Keratinocyte (primary cell): Measurements from ENCODE around the gene PPM1M. TPM values are rescaled to one million over a fixed set of nuclear protein-coding genes. Genes with fewer than 3 reads are reported as not detected.

Source experiments
- DNase-seq: peaks from one replicate; pipeline ENCODE4 v3.0.0-alpha.2; 2011; ENCODE audit warnings: low read depth, missing footprints, low spot score
- FAIRE-seq: peaks from 2 replicates; lab custom pipeline; 2011; peaks lifted over from hg19 to GRCh38; lab: Jason Lieb, UNC
- H2AFZ ChIP-seq: 2 replicates; pipeline ENCODE4 v1.6.0; 2012; ENCODE audit warnings: low read length, control low read depth, inconsistent platforms; ENCODE audit not compliant: control insufficient read depth
- H3K27ac ChIP-seq: 2 replicates; pipeline ENCODE4 v1.5.1; 2011; ENCODE audit warnings: low read length; ENCODE audit not compliant: control insufficient read depth, insufficient read depth
- H3K27me3 ChIP-seq: 3 replicates; pipeline ENCODE4 v1.6.0; 2011; ENCODE audit warnings: low read length; ENCODE audit not compliant: control insufficient read depth, insufficient read depth; ENCODE audit errors: extremely low read depth
- H3K36me3 ChIP-seq, 2 experiments: 2 replicates in 1 of 2; 3 replicates in 1 of 2; pipeline ENCODE4 v1.5.1; 2011; ENCODE audit warnings: low read length in 2 of 2, mild to moderate bottlenecking in 1 of 2; ENCODE audit not compliant: control insufficient read depth in 2 of 2, insufficient read depth in 2 of 2; ENCODE audit errors: extremely low read depth in 1 of 2
- H3K4me1 ChIP-seq: 3 replicates; pipeline ENCODE4 v1.5.1; 2011; ENCODE audit warnings: low read length; ENCODE audit not compliant: control insufficient read depth, insufficient read depth; ENCODE audit errors: extremely low read depth
- H3K4me2 ChIP-seq: 3 replicates; pipeline ENCODE4 v1.6.0; 2011; ENCODE audit warnings: low read depth, low read length; ENCODE audit not compliant: control insufficient read depth, insufficient read depth; ENCODE audit errors: extremely low read depth
- H3K4me3 ChIP-seq, 3 experiments: fragments of 200-600 bp in 1 of 3; sonication (generic) in 1 of 3; 2 replicates in 2 of 3; 3 replicates in 1 of 3; pipeline ENCODE4 v1.5.1; 2011 to 2016; ENCODE audit warnings: low read length in 3 of 3, mild to moderate bottlenecking in 3 of 3, control low read depth in 2 of 3, inconsistent platforms in 1 of 3, low read depth in 1 of 3, mixed read lengths in 1 of 3, mixed run types in 1 of 3, moderate library complexity in 1 of 3; ENCODE audit not compliant: control insufficient read depth in 2 of 3, insufficient read depth in 2 of 3; ENCODE audit errors: extremely low read depth in 1 of 3
- H3K79me2 ChIP-seq: 2 replicates; pipeline ENCODE4 v1.6.0; 2012; ENCODE audit warnings: low read length; ENCODE audit not compliant: control insufficient read depth, insufficient read depth
- H3K9ac ChIP-seq: 3 replicates; pipeline ENCODE4 v1.6.0; 2011; ENCODE audit warnings: low read length; ENCODE audit not compliant: control insufficient read depth, insufficient read depth; ENCODE audit errors: extremely low read depth
- H3K9me1 ChIP-seq: 3 replicates; pipeline ENCODE4 v1.6.0; 2011; ENCODE audit warnings: low read length; ENCODE audit not compliant: control insufficient read depth, insufficient read depth; ENCODE audit errors: extremely low read depth
- H3K9me3 ChIP-seq: 2 replicates; pipeline ENCODE4 v1.5.1; 2012; ENCODE audit warnings: low read depth, low read length; ENCODE audit not compliant: control insufficient read depth
- H4K20me1 ChIP-seq: 3 replicates; pipeline ENCODE4 v1.6.0; 2011; ENCODE audit warnings: low read length; ENCODE audit not compliant: control insufficient read depth, insufficient read depth; ENCODE audit errors: extremely low read depth
- EZH2 ChIP-seq: IDR thresholded peaks from one replicate; pipeline ENCODE4 v1.6.1; 2012; ENCODE audit warnings: inconsistent platforms, mild to moderate bottlenecking, low read length, moderate library complexity
- dilution Hi-C: fragments of 300-500 bp; cut with MboI; formaldehyde crosslinking; loops from one replicate; pipeline ENCODE4 v1.7.0; 2020; ENCODE audit warnings: low sequenced_read_pairs; ENCODE audit not compliant: extremely low pct_ligation_motif_present
- polyA plus RNA-seq, 5 experiments: library from polyadenylated mRNA; depleted of rRNA in 3 of 5; stranded (reverse) in 3 of 5; stranded (forward) in 1 of 5; unstranded in 1 of 5; fragments of >200 nt; gene quantifications; 1 replicate in 1 of 5; 2 replicates in 3 of 5; 3 replicates in 1 of 5; pipeline versions ENCODE4 v1.2.1 to v1.2.3, GENCODE V29; 2011 to 2012; ENCODE audit warnings: missing spikeins in 2 of 5, low read depth in 1 of 5, low replicate concordance in 1 of 5
- TF ChIP-seq, protein P1 (sequence below), 3 experiments: IDR thresholded peaks in 1 of 3; conservative IDR thresholded peaks in 1 of 3; optimal IDR thresholded peaks in 1 of 3; 2 replicates in 2 of 3; 3 replicates in 1 of 3; pipeline versions ENCODE3 to v1.5.1; 2011; ENCODE audit warnings: low read length in 3 of 3, mild to moderate bottlenecking in 3 of 3, moderate library complexity in 2 of 3, control low read depth in 1 of 3, inconsistent platforms in 1 of 3; ENCODE audit not compliant: insufficient read depth in 2 of 3; ENCODE audit errors: extremely low read depth in 1 of 3

The PPM1M gene
- polyA plus RNA-seq, 1 donor (not counting 4 experiments of a cell fraction or from before 2014, with no cell fraction given): 6.4 TPM

DNA sequence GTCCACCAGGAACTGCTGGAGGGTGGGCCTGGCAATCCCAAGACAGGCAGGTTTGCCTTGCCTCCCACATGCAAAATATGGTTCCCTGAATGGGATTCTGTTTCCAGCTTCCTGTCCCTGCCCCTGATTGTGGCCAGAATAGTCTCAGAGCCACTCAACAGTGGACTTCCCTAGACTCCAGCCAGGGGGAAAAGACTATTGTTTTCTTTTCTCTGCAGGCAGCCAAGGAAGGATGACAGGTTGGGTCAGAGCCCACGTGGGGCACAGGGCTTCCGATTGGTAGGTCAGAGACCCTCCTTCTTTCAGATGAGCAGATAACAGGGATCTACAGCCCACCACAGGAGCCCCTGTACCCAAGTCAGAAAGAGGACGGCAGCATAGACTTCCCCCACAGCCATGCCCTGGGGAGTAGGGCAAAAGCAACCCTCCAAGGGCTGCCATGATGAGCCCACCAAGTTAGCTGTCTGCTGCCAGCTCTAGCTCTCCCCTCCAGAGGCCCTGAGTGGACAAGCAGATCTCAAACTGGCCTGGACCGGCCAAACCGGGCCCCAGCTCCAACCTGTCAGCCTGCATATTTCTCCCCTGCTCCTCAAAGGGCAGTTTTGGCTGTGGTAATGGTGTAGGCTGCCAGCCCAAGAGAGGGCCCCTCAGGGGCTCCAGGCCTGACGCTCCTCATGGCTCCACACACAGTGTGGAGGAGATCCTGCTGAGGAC is 26.5 kb upstream of the PPM1M start:
- H3K4me1 ChIP-seq: peaks cover 22% of the 10 kb centered on the region
- no peak overlapping the region for H3K9ac ChIP-seq
- no peak for DNase-seq
- peaks cover 0 to 13% of the 10 kb centered on the region in 2 experiments for H3K36me3 ChIP-seq
- no peaks in the 10 kb centered on the region for H4K20me1 ChIP-seq
- H3K9me3 ChIP-seq: no peaks in the 10 kb centered on the region
- dilution Hi-C loops: no loop called here
- H3K4me3 ChIP-seq: no peak overlapping the region
- H3K27me3 ChIP-seq: no peaks in the 10 kb centered on the region
- no peak overlapping the region for H3K27ac ChIP-seq
- H3K79me2 ChIP-seq: no peaks in the 10 kb centered on the region
- H2AFZ ChIP-seq: no peak overlapping the region
- TF ChIP-seq EZH2: no peak
- TF ChIP-seq, protein P1, sequence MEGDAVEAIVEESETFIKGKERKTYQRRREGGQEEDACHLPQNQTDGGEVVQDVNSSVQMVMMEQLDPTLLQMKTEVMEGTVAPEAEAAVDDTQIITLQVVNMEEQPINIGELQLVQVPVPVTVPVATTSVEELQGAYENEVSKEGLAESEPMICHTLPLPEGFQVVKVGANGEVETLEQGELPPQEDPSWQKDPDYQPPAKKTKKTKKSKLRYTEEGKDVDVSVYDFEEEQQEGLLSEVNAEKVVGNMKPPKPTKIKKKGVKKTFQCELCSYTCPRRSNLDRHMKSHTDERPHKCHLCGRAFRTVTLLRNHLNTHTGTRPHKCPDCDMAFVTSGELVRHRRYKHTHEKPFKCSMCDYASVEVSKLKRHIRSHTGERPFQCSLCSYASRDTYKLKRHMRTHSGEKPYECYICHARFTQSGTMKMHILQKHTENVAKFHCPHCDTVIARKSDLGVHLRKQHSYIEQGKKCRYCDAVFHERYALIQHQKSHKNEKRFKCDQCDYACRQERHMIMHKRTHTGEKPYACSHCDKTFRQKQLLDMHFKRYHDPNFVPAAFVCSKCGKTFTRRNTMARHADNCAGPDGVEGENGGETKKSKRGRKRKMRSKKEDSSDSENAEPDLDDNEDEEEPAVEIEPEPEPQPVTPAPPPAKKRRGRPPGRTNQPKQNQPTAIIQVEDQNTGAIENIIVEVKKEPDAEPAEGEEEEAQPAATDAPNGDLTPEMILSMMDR (optimal IDR thresholded peaks at IDR 0.05 in 1 of 3, IDR thresholded peaks at IDR 0.05 in 1 of 3, conservative IDR thresholded peaks at IDR 0.05 in 1 of 3; ENCODE audit: extremely low read depth in 1 of 3, insufficient read depth in 2 of 3, low read length in 3 of 3): no peak
- no peak overlapping the region for H3K4me2 ChIP-seq
- peaks cover 5% of the 10 kb centered on the region for H3K9me1 ChIP-seq
- FAIRE-seq: no peak

DNA sequence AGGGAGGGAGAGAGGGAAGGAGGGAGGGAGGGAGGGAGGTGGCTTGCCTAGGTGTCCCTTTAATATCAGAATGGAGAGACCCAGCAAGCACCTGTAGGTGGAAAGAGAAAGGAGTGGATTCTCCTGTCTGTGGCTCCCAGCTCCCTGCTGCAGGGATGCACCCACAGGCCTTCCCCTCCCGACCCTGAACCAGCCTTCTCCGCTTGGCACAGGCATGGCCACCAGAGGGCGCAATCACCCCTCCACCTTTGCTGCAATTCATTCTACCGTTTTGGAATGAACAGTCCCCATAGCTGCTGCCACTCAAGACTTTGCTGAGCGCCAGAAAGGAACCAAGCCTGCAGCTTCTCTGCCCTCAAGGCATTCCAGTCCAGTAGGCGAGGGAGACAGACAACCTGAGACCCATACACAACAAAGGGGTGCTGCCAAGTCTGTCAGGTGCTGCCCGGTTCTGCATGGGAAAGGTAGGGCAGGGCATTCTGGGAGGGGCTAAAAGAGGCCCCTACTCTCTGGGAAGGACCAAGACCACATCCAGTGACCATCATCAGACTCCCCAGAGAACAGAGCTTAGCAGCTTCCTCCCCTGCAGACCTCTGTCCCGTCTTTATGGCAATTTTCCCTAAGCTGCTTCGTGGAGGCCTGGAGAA is 25.1 kb upstream of the PPM1M start:
- no peak for DNase-seq
- no peak for TF ChIP-seq EZH2
- TF ChIP-seq, protein P1 (optimal IDR thresholded peaks at IDR 0.05 in 1 of 3, IDR thresholded peaks at IDR 0.05 in 1 of 3, conservative IDR thresholded peaks at IDR 0.05 in 1 of 3; ENCODE audit: extremely low read depth in 1 of 3, insufficient read depth in 2 of 3, low read length in 3 of 3): peak in 2 of 3 experiments; percentile 97
- FAIRE-seq: peak; percentile 59
- no peaks in the 10 kb centered on the region for H3K79me2 ChIP-seq
- H4K20me1 ChIP-seq: no peaks in the 10 kb centered on the region
- H3K4me1 ChIP-seq: peaks cover 22% of the 10 kb centered on the region
- no peak overlapping the region for H3K27ac ChIP-seq
- no peak overlapping the region for H3K9ac ChIP-seq
- peaks cover 5% of the 10 kb centered on the region for H3K9me1 ChIP-seq
- H3K4me3 ChIP-seq: no peak overlapping the region
- H3K4me2 ChIP-seq: no peak overlapping the region
- peaks cover 0 to 1% of the 10 kb centered on the region in 2 experiments for H3K36me3 ChIP-seq
- H2AFZ ChIP-seq: no peak overlapping the region
- no peaks in the 10 kb centered on the region for H3K9me3 ChIP-seq
- dilution Hi-C loops: no loop called here
- H3K27me3 ChIP-seq: no peaks in the 10 kb centered on the region
